A549 (cell line): ENCODE measurements around the gene SLC26A4.

ENCODE experiments used
- CTCF ChIP-seq: fragments of >200 bp; sonication (Bioruptor Twin); formaldehyde crosslinking; IDR thresholded peaks from 3 replicates; pipeline ENCODE4 v1.5.1; 2016
- E2F6 ChIP-seq: IDR thresholded peaks from 2 replicates; pipeline ENCODE4 v1.6.1; 2012; ENCODE audit warnings: low read depth, borderline replicate concordance
- ELK1 ChIP-seq: fragments of 150-350 bp; IDR thresholded peaks from 2 replicates; pipeline ENCODE4 v1.6.1; 2014; ENCODE audit warnings: low read depth, mild to moderate bottlenecking, low read length
- EP300 ChIP-seq, 2 experiments: fragments of >200 bp; sonication (Bioruptor Twin); formaldehyde crosslinking; IDR thresholded peaks; 2 replicates in 1 of 2; 3 replicates in 1 of 2; pipeline ENCODE4 v1.6.1; 2016 to 2017
- FOSB ChIP-seq: fragments of 250-450 bp; sonication (Bioruptor Pico); IDR thresholded peaks from 2 replicates; pipeline ENCODE4 v1.5.0; 2020; ENCODE audit warnings: mild to moderate bottlenecking, moderate library complexity
- GATA3 ChIP-seq: IDR thresholded peaks from 2 replicates; pipeline ENCODE4 v1.6.1; 2012; ENCODE audit warnings: borderline replicate concordance
- TP53 ChIP-seq: fragments of 250-450 bp; sonication (Bioruptor Pico); IDR thresholded peaks from 2 replicates; pipeline ENCODE4 v1.5.0; 2021; ENCODE audit warnings: mild to moderate bottlenecking, moderate library complexity

- TF ChIP-seq CTCF = no peak
- TF ChIP-seq E2F6 = no peak
- TF ChIP-seq GATA3 = no peak
- TF ChIP-seq EP300 (IDR thresholded peaks at IDR 0.05) = no peak
- no peak for TF ChIP-seq FOSB
- no peak for TF ChIP-seq ELK1
- no peak for TF ChIP-seq TP53 (CRISPR knock-in tag)
Observed at GRCh38 chr7:107643938-107644308, 16.7 kb upstream of the SLC26A4 start.
